Esophagus muscularis mucosa (tissue), 4 donors: ENCODE data around the gene AP2B1. TPM values are rescaled to one million over a fixed set of nuclear protein-coding genes. Genes with fewer than 3 reads are reported as not detected.

Experiments
- DNase-seq: peaks from one replicate; pipeline ENCODE4 v3.0.0-alpha.2; 2017; ENCODE audit errors: extremely low spot score
- H3K27ac ChIP-seq, 4 donors: fragments of 200-600 bp; sonication (generic); replicated peaks in 1 of 4; 1 replicate in 3 of 4; 2 replicates in 1 of 4; pipeline ENCODE4 v1.5.1; 2016 to 2019; ENCODE audit warnings: mild to moderate bottlenecking in 1 of 4
- H3K27me3 ChIP-seq, 4 donors: fragments of 200-600 bp; sonication (generic); one replicate each; pipeline versions ENCODE4 v1.5.1 to v1.6.0; 2016 to 2019
- H3K36me3 ChIP-seq, 4 donors: fragments of 200-600 bp; sonication (generic); one replicate each; pipeline ENCODE4 v1.5.1; 2016 to 2019
- H3K4me1 ChIP-seq, 4 donors: fragments of 200-600 bp; sonication (generic); one replicate each; pipeline ENCODE4 v1.5.1; 2016 to 2019
- H3K4me3 ChIP-seq, 4 donors: fragments of 200-600 bp; sonication (generic); 1 replicate in 2 of 4; 2 replicates in 2 of 4; pipeline ENCODE4 v1.5.1; 2016 to 2019; ENCODE audit warnings: mild to moderate bottlenecking in 4 of 4, moderate library complexity in 1 of 4
- H3K9me3 ChIP-seq, 4 donors: fragments of 200-600 bp; sonication (generic); 1 replicate in 3 of 4; 2 replicates in 1 of 4; pipeline ENCODE4 v1.5.1; 2016 to 2019
- CTCF ChIP-seq, 3 experiments: fragments of 200-600 bp in 2 of 3; fragments of 450-650 bp in 1 of 3; sonication (generic) in 2 of 3; IDR thresholded peaks; one replicate each; pipeline ENCODE4 v1.5.1; 2017 to 2019; ENCODE audit warnings: antibody characterized with exemption in 3 of 3, mild to moderate bottlenecking in 2 of 3, moderate library complexity in 1 of 3
- EP300 ChIP-seq: sonication (generic); formaldehyde crosslinking; IDR thresholded peaks from one replicate; pipeline ENCODE4 v1.6.1; 2017; ENCODE audit warnings: antibody characterized with exemption
- POLR2A ChIP-seq: fragments of 450-650 bp; IDR thresholded peaks from one replicate; pipeline ENCODE4 v1.6.1; 2017; ENCODE audit warnings: antibody characterized with exemption, moderate library complexity, mild to moderate bottlenecking, low read depth
- POLR2AphosphoS5 ChIP-seq, 2 donors: sonication (generic); formaldehyde crosslinking; IDR thresholded peaks; one replicate each; pipeline ENCODE4 v1.6.1; 2017; ENCODE audit warnings: antibody characterized with exemption in 2 of 2
- WGBS: methylation state at CpG from one replicate; pipeline ENCODE4 v1.1.5; 2018; 5-methylcytosine and 5-hydroxymethylcytosine counted together
- intact Hi-C: fragments of 100-400 bp; cut with DNase I; formaldehyde crosslinking; loops from one replicate; pipeline ENCODE4 v1.15.1; 2023
- small RNA-seq, 3 donors: library from RNA; depleted of rRNA; stranded (forward); fragments of <200 nt; gene quantifications; one replicate each; pipeline ENCODE3, GENCODE V24; 2016
- total RNA-seq, 4 donors: library from RNA; depleted of rRNA; stranded (reverse); fragments of >200 nt; gene quantifications; one replicate each; pipeline versions ENCODE4 v1.1.0 to v1.2.1, GENCODE V29; 2016

AP2B1 gene
- total RNA-seq, 4 donors from 2014 or later, result 108 to 276 (median 155) TPM

DNA sequence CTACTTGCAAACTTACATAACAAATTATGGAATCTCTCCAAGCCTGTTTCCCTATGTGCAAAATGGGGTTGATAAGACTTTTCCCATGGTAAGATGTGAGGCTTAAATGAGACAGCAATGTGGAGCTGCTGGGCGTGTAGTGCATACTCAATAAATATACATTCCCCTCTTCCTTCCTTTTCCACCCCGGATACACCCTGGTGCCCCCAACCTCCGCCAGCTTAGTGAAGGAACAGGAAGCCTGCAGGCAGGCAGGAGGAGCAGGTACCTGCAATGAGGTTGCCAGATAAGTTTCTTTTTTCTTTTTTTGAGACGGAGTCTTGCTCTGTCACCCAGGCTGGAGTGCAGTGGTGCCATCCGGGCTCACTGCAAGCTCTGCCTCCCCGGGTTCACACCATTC, 188.5 kb downstream of the AP2B1 start:
- TF ChIP-seq EP300 (no peak), POLR2A (no peak), CTCF (IDR thresholded peaks at IDR 0.05) (no peak), POLR2AphosphoS5 (IDR thresholded peaks at IDR 0.05) (no peak)
- Histone ChIP-seq H3K4me3 (peak overlapping the region; percentile 33 to 50 (median 45)), H3K4me1 (peaks cover 23 to 79% (median 63%) of the 10 kb centered on the region in 4 donors), H3K27me3 (no peaks in the 10 kb centered on the region), H3K36me3 (peaks cover 0 to 20% (median 2%) of the 10 kb centered on the region in 4 donors), H3K9me3 (no peaks in the 10 kb centered on the region), H3K27ac (peak overlapping the region; percentile 89 to 91 (median 90))
- 50% methylated on average over 6 of the region's 6 CpGs for WGBS
- intact Hi-C loops, result no loop called here
- no peak for DNase-seq

Small RNAs within 50 kb of the gene (small RNA-seq; reads per million reads assigned to genes)
- gene AC004134.1 (0 reads per million in 3 donors), gene AC015911.1 (0 reads per million in 3 donors), gene SNORD7 (199 to 224 (median 206) reads per million in 3 donors)

Other genes starting within 250 kb of the AP2B1 start
- gene SLFN11, start 213.7 kb upstream of the AP2B1 start, total RNA-seq, result 10 to 100 TPM; 16.2 to 30.5 (median 22.7) TPM
- gene SLFN12, start 154.8 kb upstream of the AP2B1 start, total RNA-seq, result 10 to 100 TPM in 1 of 4 donors, 1 to 10 TPM in 3; 6.6 to 11.2 (median 7.7) TPM
- gene SLFN13, start 138.6 kb upstream of the AP2B1 start, total RNA-seq, result 10 to 100 TPM in 1 of 4 donors, 1 to 10 TPM in 3; 5.1 to 15.0 (median 5.4) TPM
- gene SLFN12L, start 49.6 kb upstream of the AP2B1 start, total RNA-seq, result 1 to 10 TPM in 2 of 4 donors, under 1 TPM in 2; 0.32 to 1.7 (median 1.0) TPM
- gene SLFN14, start 26.5 kb upstream of the AP2B1 start, total RNA-seq, result not detected
- 1 to 10 TPM; 4.1 to 9.0 (median 5.0) TPM for gene PEX12, start 8.8 kb upstream of the AP2B1 start, total RNA-seq
- 10 to 100 TPM; 10.3 to 28.1 (median 17.4) TPM for gene RASL10B, start 144.3 kb downstream of the AP2B1 start, total RNA-seq
- gene GAS2L2, start 165.9 kb downstream of the AP2B1 start, total RNA-seq, result under 1 TPM; 0.42 to 0.80 (median 0.48) TPM
- gene C17orf50, start 173.6 kb downstream of the AP2B1 start, total RNA-seq, result not detected
- gene MMP28, start 208.3 kb downstream of the AP2B1 start, total RNA-seq, result 100 to 1,000 TPM in 2 of 4 donors, 10 to 100 TPM in 2; 75.5 to 150 (median 116) TPM
- gene TAF15, start 222.2 kb downstream of the AP2B1 start, total RNA-seq, result 100 to 1,000 TPM in 3 of 4 donors, 10 to 100 TPM in 1; 93.8 to 140 (median 122) TPM